GM19397 (cell line): ENCODE data around the gene PEX10.
A peak's percentile ranks its signal among the peaks of the same experiment; 100 is the strongest.

Experiments used
- ATAC-seq: cut with Tn5 transposase; IDR thresholded peaks from one replicate; pipeline ENCODE4 v1.9.1; 2021; ENCODE audit warnings: mild to moderate bottlenecking, moderate library complexity; ENCODE audit not compliant: unreplicated experiment

PEX10 gene

GRCh38 chr1:2406451-2407041, 5.8 kb downstream of the PEX10 start:
- ATAC-seq, result no peak

GRCh38 chr1:2405588-2406295, 6.6 kb downstream of the PEX10 start:
- no peak for ATAC-seq

GRCh38 chr1:2404890-2405511, 7.4 kb downstream of the PEX10 start:
- ATAC-seq, result no peak

- ATAC-seq, result no peak
These were observed 8.0 kb downstream of the PEX10 start for GRCh38 chr1:2404142-2404889.

GRCh38 chr1:2403273-2403672, 9.1 kb downstream of the PEX10 start:
- no peak for ATAC-seq

- no peak for ATAC-seq
These were observed 9.9 kb downstream of the PEX10 start for GRCh38 chr1:2402420-2402819.

GRCh38 chr1:2400950-2401649, 11.3 kb downstream of the PEX10 start:
- ATAC-seq, result no peak

- ATAC-seq, result no peak
These were observed 11.8 kb downstream of the PEX10 start for GRCh38 chr1:2400576-2400909.

- no peak for ATAC-seq
These were observed 12.3 kb downstream of the PEX10 start for GRCh38 chr1:2399890-2400575.

GRCh38 chr1:2398871-2399270, 13.5 kb downstream of the PEX10 start:
- no peak for ATAC-seq

- no peak for ATAC-seq
These were observed 15.2 kb downstream of the PEX10 start for GRCh38 chr1:2397007-2397679.

- no peak for ATAC-seq
These were observed 15.9 kb downstream of the PEX10 start for GRCh38 chr1:2396476-2396875.

GRCh38 chr1:2396059-2396458, 16.3 kb downstream of the PEX10 start:
- ATAC-seq, result no peak

- no peak for ATAC-seq
These were observed 17.1 kb downstream of the PEX10 start for GRCh38 chr1:2395245-2395644.

GRCh38 chr1:2394761-2395160, 17.6 kb downstream of the PEX10 start:
- ATAC-seq, result no peak

- no peak for ATAC-seq
These were observed 18.1 kb downstream of the PEX10 start for GRCh38 chr1:2394220-2394619.

GRCh38 chr1:2393471-2393877, 18.9 kb downstream of the PEX10 start:
- ATAC-seq, result no peak

- no peak for ATAC-seq
These were observed 19.7 kb downstream of the PEX10 start for GRCh38 chr1:2392686-2393085.

- ATAC-seq, result peak; percentile 28
These were observed 20.3 kb downstream of the PEX10 start for GRCh38 chr1:2391931-2392509.
